ENCODE results near the gene BST1. TPM values are rescaled to one million over a fixed set of nuclear protein-coding genes. Genes with fewer than 3 reads are reported as not detected.

BST1 gene
- total RNA-seq, 1 experiment from 2014 or later = 3.0 TPM

DNA sequence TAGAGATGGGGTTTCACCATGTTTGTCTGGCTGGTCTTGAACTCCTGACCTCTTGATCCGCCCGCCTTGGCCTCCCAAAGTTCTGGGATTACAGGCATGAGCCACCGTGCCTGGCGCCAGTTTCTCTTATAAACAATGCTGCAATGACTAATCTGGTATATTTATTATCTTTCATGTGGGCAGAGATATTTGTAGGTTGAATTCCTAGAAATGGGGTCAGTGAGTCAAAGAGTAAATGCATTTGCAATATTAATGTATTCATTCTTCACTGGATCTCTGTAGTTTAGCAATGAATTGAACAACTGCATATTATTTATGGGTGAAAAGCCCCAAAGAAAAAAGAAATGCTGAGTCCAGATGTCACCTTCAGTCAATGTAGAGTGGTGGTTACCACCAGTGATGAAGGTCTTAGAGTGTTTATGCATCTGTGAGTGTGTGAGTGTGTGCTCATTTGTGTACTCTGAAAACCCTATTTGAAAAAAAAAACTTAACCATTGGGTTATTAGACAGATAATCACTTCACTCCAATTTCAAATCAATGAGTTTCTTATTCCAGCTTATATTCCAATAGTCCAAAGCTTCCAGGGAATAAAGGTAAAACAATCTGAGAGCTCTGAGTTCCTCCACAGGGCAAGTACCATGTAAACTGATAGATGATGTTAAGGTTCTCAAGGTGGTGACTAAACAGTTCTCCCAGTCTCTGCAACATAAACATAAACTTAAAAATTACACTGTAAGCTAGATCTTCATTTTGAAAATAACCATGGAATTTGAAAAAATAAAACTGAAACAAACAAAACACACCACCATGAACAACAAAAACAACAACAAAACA lies 52.7 kb downstream of the BST1 start:
- ChIA-PET POLR2A (no interaction called here), CTCF (no interaction called here)
- TF ChIP-seq, protein P1, sequence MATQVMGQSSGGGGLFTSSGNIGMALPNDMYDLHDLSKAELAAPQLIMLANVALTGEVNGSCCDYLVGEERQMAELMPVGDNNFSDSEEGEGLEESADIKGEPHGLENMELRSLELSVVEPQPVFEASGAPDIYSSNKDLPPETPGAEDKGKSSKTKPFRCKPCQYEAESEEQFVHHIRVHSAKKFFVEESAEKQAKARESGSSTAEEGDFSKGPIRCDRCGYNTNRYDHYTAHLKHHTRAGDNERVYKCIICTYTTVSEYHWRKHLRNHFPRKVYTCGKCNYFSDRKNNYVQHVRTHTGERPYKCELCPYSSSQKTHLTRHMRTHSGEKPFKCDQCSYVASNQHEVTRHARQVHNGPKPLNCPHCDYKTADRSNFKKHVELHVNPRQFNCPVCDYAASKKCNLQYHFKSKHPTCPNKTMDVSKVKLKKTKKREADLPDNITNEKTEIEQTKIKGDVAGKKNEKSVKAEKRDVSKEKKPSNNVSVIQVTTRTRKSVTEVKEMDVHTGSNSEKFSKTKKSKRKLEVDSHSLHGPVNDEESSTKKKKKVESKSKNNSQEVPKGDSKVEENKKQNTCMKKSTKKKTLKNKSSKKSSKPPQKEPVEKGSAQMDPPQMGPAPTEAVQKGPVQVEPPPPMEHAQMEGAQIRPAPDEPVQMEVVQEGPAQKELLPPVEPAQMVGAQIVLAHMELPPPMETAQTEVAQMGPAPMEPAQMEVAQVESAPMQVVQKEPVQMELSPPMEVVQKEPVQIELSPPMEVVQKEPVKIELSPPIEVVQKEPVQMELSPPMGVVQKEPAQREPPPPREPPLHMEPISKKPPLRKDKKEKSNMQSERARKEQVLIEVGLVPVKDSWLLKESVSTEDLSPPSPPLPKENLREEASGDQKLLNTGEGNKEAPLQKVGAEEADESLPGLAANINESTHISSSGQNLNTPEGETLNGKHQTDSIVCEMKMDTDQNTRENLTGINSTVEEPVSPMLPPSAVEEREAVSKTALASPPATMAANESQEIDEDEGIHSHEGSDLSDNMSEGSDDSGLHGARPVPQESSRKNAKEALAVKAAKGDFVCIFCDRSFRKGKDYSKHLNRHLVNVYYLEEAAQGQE (IDR thresholded peaks at IDR 0.05; ENCODE audit: insufficient read depth in 1 of 2, low read depth in 2 of 2, low read length in 1 of 2) = no peak
- TF ChIP-seq TCF7L2 (IDR thresholded peaks at IDR 0.05; ENCODE audit: low read depth, low read length) (no peak), SIN3A (IDR thresholded peaks at IDR 0.05; ENCODE audit: borderline replicate concordance, insufficient read depth, low read depth, low read length) (no peak), POLR2AphosphoS5 (IDR thresholded peaks at IDR 0.05; ENCODE audit: low read depth, low read length) (no peak)
- TF ChIP-seq, protein P2, sequence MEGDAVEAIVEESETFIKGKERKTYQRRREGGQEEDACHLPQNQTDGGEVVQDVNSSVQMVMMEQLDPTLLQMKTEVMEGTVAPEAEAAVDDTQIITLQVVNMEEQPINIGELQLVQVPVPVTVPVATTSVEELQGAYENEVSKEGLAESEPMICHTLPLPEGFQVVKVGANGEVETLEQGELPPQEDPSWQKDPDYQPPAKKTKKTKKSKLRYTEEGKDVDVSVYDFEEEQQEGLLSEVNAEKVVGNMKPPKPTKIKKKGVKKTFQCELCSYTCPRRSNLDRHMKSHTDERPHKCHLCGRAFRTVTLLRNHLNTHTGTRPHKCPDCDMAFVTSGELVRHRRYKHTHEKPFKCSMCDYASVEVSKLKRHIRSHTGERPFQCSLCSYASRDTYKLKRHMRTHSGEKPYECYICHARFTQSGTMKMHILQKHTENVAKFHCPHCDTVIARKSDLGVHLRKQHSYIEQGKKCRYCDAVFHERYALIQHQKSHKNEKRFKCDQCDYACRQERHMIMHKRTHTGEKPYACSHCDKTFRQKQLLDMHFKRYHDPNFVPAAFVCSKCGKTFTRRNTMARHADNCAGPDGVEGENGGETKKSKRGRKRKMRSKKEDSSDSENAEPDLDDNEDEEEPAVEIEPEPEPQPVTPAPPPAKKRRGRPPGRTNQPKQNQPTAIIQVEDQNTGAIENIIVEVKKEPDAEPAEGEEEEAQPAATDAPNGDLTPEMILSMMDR (IDR thresholded peaks at IDR 0.05) = no peak
- peaks cover 2% of the 10 kb centered on the region; the same call in 1 of the 2 replicates for H3K27me3 ChIP-seq (ENCODE audit: control insufficient read depth, insufficient read depth, low read length)
- BruUV-seq (replicated peaks) = no TSS peak
- no peaks in the 10 kb centered on the region for H3K36me3 ChIP-seq (ENCODE audit: control insufficient read depth, insufficient read depth, low read length)
- ATAC-seq = no peak
- no peak for DNase-seq (ENCODE audit: low read depth, low spot score)
- no peak overlapping the region for H3K27ac ChIP-seq (ENCODE audit: low read length)
- H3K4me1 ChIP-seq (ENCODE audit: control insufficient read depth, insufficient read depth, low read length) = no peaks in the 10 kb centered on the region
- intact Hi-C loops (cut with micrococcal nuclease; ENCODE audit: unreplicated experiment) (no loop called here), in situ Hi-C loops (cut with HindIII; ENCODE audit: low pct_unique_long_range_greater_than_20kb, low sequenced_read_pairs) (no loop called here)
- H3K9me3 ChIP-seq (ENCODE audit: control insufficient read depth, insufficient read depth, low read depth, low read length) = no peaks in the 10 kb centered on the region
- no peak overlapping the region for H3K4me3 ChIP-seq (ENCODE audit: low read depth in 2 of 2, low read length in 2 of 2)

DNA sequence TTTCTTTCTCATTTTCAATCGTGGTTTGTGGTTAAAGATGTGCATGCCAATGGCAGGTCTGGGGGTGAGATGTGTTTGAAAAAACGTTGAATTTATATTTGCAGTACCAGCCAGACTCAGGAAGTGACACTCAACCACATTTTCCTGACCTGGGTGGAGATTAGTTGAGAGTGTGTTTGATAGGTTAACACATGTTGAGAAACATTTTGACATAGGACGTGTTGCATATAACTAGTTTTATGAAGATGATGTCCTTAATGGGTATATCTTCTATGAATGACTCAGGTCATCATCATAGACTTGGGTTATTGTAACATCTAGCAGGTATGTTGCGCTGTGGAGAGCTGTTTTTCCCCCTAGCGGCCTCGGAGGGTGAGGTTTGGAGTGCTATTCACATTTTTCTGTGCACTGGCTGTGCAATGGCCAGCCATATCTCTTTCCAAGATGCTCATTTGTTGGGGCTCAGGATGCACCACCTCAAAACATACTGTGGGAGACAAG lies 53.5 kb downstream of the BST1 start:
- ChIA-PET POLR2A (no interaction called here), CTCF (no interaction called here)
- ATAC-seq = peak; percentile 69; the same call in 1 of the 2 replicates
- no peaks in the 10 kb centered on the region for H3K36me3 ChIP-seq (ENCODE audit: control insufficient read depth, insufficient read depth, low read length)
- H3K27ac ChIP-seq (ENCODE audit: low read length) = no peak overlapping the region
- TF ChIP-seq TCF7L2 (IDR thresholded peaks at IDR 0.05; ENCODE audit: low read depth, low read length) (no peak), SIN3A (IDR thresholded peaks at IDR 0.05; ENCODE audit: borderline replicate concordance, insufficient read depth, low read depth, low read length) (no peak)
- TF ChIP-seq, protein P2 (IDR thresholded peaks at IDR 0.05) = peak; percentile 46
- no peaks in the 10 kb centered on the region for H3K9me3 ChIP-seq (ENCODE audit: control insufficient read depth, insufficient read depth, low read depth, low read length)
- in situ Hi-C loops (cut with HindIII; ENCODE audit: low pct_unique_long_range_greater_than_20kb, low sequenced_read_pairs) (no loop called here), intact Hi-C loops (cut with micrococcal nuclease; ENCODE audit: unreplicated experiment) (no loop called here)
- H3K27me3 ChIP-seq (ENCODE audit: control insufficient read depth, insufficient read depth, low read length) = peaks cover 2% of the 10 kb centered on the region; the same call in 1 of the 2 replicates
- H3K4me1 ChIP-seq (ENCODE audit: control insufficient read depth, insufficient read depth, low read length) = no peaks in the 10 kb centered on the region
- H3K4me3 ChIP-seq (ENCODE audit: low read depth in 2 of 2, low read length in 2 of 2) = no peak overlapping the region
- DNase-seq (ENCODE audit: low read depth, low spot score) = no peak
- no TSS peak for BruUV-seq (replicated peaks)
